IMR-90 (cell line): Measurements from ENCODE around the gene ADRA1B. TPM values are rescaled to one million over a fixed set of nuclear protein-coding genes. Genes with fewer than 3 reads are reported as not detected.

ENCODE experiments used
- ATAC-seq: fragments of 200-7000 bp; cut with Tn5 transposase; 2 replicates; pipeline ENCODE4 v1.9.1; 2020; ENCODE audit warnings: low read depth, mild to moderate bottlenecking, moderate library complexity
- BruUV-seq: library from RNA; stranded (reverse); fragments of 400-500 nt; replicated peaks from 2 replicates; lab custom pipeline; 2021; lab: Mats Ljungman, UMichigan
- CTCF ChIA-PET: fragments of 300-600 bp; formaldehyde crosslinking; extraction: SDS; loops from one replicate; lab custom pipeline; 2021; ENCODE audit warnings: antibody characterized with exemption; lab: Yijun Ruan, JAX
- POLR2A ChIA-PET: fragments of 300-600 bp; sonication (Branson Sonifier 250); formaldehyde crosslinking; loops from one replicate; lab custom pipeline; 2022; ENCODE audit warnings: antibody characterized with exemption; ENCODE audit not compliant: unreplicated experiment; lab: Charles Lee
- DNase-seq: peaks from one replicate; pipeline ENCODE4 v3.0.0; 2013
- H2AFZ ChIP-seq: replicated peaks from 2 replicates; pipeline ENCODE3; 2013; ENCODE audit warnings: low read length, mild to moderate bottlenecking; ENCODE audit not compliant: poor library complexity
- H2AK5ac ChIP-seq: 2 replicates; pipeline ENCODE4 v1.6.1; 2013; ENCODE audit warnings: low read depth, low read length, inconsistent platforms
- H2AK9ac ChIP-seq: replicated peaks from 2 replicates; pipeline ENCODE3; 2013; ENCODE audit warnings: mild to moderate bottlenecking, low read depth, low read length, moderate library complexity; ENCODE audit not compliant: poor library complexity
- H2BK120ac ChIP-seq: 2 replicates; pipeline ENCODE4 v1.6.1; 2013; ENCODE audit warnings: low read depth, low read length, inconsistent platforms
- H2BK15ac ChIP-seq: 3 replicates; pipeline ENCODE4 v1.6.1; 2013; ENCODE audit warnings: low read depth, low read length, inconsistent platforms
- H2BK20ac ChIP-seq: 2 replicates; pipeline ENCODE4 v1.6.1; 2013; ENCODE audit warnings: low read depth, mild to moderate bottlenecking, inconsistent platforms, low read length, moderate library complexity
- H2BK5ac ChIP-seq: 2 replicates; pipeline ENCODE4 v1.6.1; 2013; ENCODE audit warnings: mild to moderate bottlenecking, low read depth, low read length, inconsistent platforms; ENCODE audit not compliant: poor library complexity, severe bottlenecking
- H3K14ac ChIP-seq: replicated peaks from 2 replicates; pipeline ENCODE4 v1.6.1; 2013; ENCODE audit warnings: low read depth, low read length, inconsistent platforms
- H3K18ac ChIP-seq: 2 replicates; pipeline ENCODE4 v1.6.1; 2013; ENCODE audit warnings: low read depth, low read length, control low read depth
- H3K23ac ChIP-seq: 2 replicates; pipeline ENCODE4 v1.6.1; 2013; ENCODE audit warnings: low read depth, low read length, inconsistent platforms
- H3K27ac ChIP-seq: 2 replicates; pipeline ENCODE4 v1.5.1; 2013; ENCODE audit warnings: mild to moderate bottlenecking, control low read depth, low read length; ENCODE audit not compliant: insufficient read depth
- H3K27me3 ChIP-seq: 2 replicates; pipeline ENCODE4 v1.6.1; 2013; ENCODE audit warnings: low read length; ENCODE audit not compliant: control insufficient read depth, insufficient read depth
- H3K36me3 ChIP-seq: 2 replicates; pipeline ENCODE4 v1.6.1; 2013; ENCODE audit warnings: low read length, mixed read lengths; ENCODE audit not compliant: control insufficient read depth, insufficient read depth
- H3K4ac ChIP-seq: 2 replicates; pipeline ENCODE4 v1.6.1; 2013; ENCODE audit warnings: low read depth, low read length, inconsistent platforms
- H3K4me1 ChIP-seq: 2 replicates; pipeline ENCODE4 v1.6.1; 2013; ENCODE audit warnings: low read length, mixed read lengths; ENCODE audit not compliant: control insufficient read depth, insufficient read depth
- H3K4me2 ChIP-seq: 2 replicates; pipeline ENCODE4 v1.6.1; 2013; ENCODE audit warnings: low read depth, mild to moderate bottlenecking, control low read depth, low read length, moderate library complexity
- H3K4me3 ChIP-seq: 2 replicates; pipeline ENCODE4 v1.5.1; 2013; ENCODE audit warnings: low read depth, mild to moderate bottlenecking, control low read depth, low read length, moderate library complexity; ENCODE audit not compliant: insufficient read depth
- H3K56ac ChIP-seq: 2 replicates; pipeline ENCODE4 v1.6.1; 2013; ENCODE audit warnings: low read length, inconsistent platforms; ENCODE audit not compliant: insufficient read depth; ENCODE audit errors: extremely low read depth
- H3K79me1 ChIP-seq, 2 experiments: 2 replicates each; pipeline ENCODE4 v1.6.1; 2013; ENCODE audit warnings: low read length in 2 of 2, inconsistent platforms in 1 of 2, low read depth in 1 of 2
- H3K9ac ChIP-seq: 2 replicates; pipeline ENCODE4 v1.6.1; 2013; ENCODE audit warnings: low read depth, low read length, control low read depth
- H3K9me1 ChIP-seq: 2 replicates; pipeline ENCODE4 v1.6.1; 2013; ENCODE audit warnings: low read length, inconsistent platforms; ENCODE audit not compliant: insufficient read depth
- H3K9me3 ChIP-seq: 2 replicates; pipeline ENCODE4 v1.6.1; 2013; ENCODE audit warnings: low read length; ENCODE audit not compliant: control insufficient read depth, insufficient read depth
- H4K20me1 ChIP-seq: 2 replicates; pipeline ENCODE4 v1.6.1; 2013; ENCODE audit warnings: low read length, inconsistent platforms; ENCODE audit not compliant: insufficient read depth
- H4K5ac ChIP-seq: 2 replicates; pipeline ENCODE4 v1.6.1; 2013; ENCODE audit warnings: mild to moderate bottlenecking, low read depth, low read length, control low read depth
- H4K8ac ChIP-seq, 2 experiments: 2 replicates each; pipeline ENCODE4 v1.6.1; 2013; ENCODE audit warnings: low read depth in 2 of 2, low read length in 2 of 2, control low read depth in 1 of 2, inconsistent platforms in 1 of 2
- H4K91ac ChIP-seq: 2 replicates; pipeline ENCODE4 v1.6.1; 2013; ENCODE audit warnings: low read depth, low read length, inconsistent platforms; ENCODE audit not compliant: insufficient read depth
- MAZ ChIP-seq: IDR thresholded peaks from 2 replicates; pipeline ENCODE4 v1.6.1; 2012; ENCODE audit warnings: low read depth, mild to moderate bottlenecking, low read length, improper control_type of control experiment, moderate library complexity, borderline replicate concordance
- RAD21 ChIP-seq: IDR thresholded peaks from 2 replicates; pipeline ENCODE4 v1.6.1; 2012; ENCODE audit warnings: low read length, improper control_type of control experiment
- WGBS, 2 experiments: methylation state at CpG; one replicate each; pipeline versions ENCODE4 v1.1.5 to v1.1.7; 2013; ENCODE audit warnings: missing lambda C conversion rate in 2 of 2; ENCODE audit not compliant: insufficient read length in 1 of 2; ENCODE audit errors: extremely low coverage in 2 of 2; 5-methylcytosine and 5-hydroxymethylcytosine counted together
- dilution Hi-C: fragments of 300-500 bp; cut with HindIII; formaldehyde crosslinking; loops from one replicate; pipeline ENCODE4 v1.14.3; 2018; ENCODE audit warnings: low sequenced_read_pairs; ENCODE audit not compliant: unreplicated experiment
- in situ Hi-C: fragments of 300-500 bp; cut with MboI; formaldehyde crosslinking; loops from 3 replicates; pipeline ENCODE4 v1.14.3; 2019; ENCODE audit warnings: low sequenced_read_pairs, inconsistent platforms, mixed read lengths
- intact Hi-C: fragments of 100-400 bp; cut with micrococcal nuclease; formaldehyde crosslinking; loops from 2 replicates; pipeline ENCODE4 v1.10.0; 2022
- polyA plus RNA-seq, 3 experiments: library from polyadenylated mRNA; depleted of rRNA; stranded (reverse); fragments of >200 nt; gene quantifications; 2 replicates each; pipeline ENCODE4 v1.2.3, GENCODE V29; 2012; ENCODE audit warnings: low replicate concordance in 1 of 3
- total RNA-seq: library from RNA; depleted of rRNA; stranded (reverse); fragments of >200 nt; gene quantifications from 2 replicates; pipeline ENCODE4 v1.2.3, GENCODE V29; 2012

The ADRA1B gene
- total and polyA plus RNA-seq, 2 of the 4 experiments (the other 2 are of a cell fraction): 0.18 to 1.5 TPM

DNA sequence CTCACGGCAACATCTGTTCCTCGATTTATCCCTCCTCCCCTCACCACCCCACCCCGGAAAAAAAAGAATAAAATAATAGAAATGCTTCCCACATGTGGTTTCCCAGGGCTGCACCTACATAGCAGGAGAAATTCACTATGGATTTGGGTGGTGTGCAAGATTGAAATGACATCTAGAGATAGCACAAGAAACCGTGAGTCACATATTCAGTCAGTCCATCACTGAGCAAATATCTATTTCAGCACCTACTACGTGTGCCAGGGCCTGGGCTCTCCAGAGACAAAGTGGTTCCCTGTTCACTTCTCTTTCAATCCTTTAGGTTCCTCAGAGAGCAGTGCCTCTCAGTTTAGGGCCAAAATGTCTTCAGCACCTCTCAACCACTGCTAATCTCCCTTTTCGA lies 47.7 kb downstream of the ADRA1B start:
- intact Hi-C loops (loop anchor here (2.0 to 5.0 kb wide), 2 partner anchors 47 to 447 kb away; partner anchors contain the start of gene ADRA1B), dilution Hi-C loops (no loop called here), in situ Hi-C loops (loop anchor here (10.0 to 25.0 kb wide), 2 partner anchors 519 to 802 kb away; no protein-coding TSS in a partner anchor)
- H3K27ac ChIP-seq: no peak overlapping the region
- no peak overlapping the region for H2BK15ac ChIP-seq
- no peaks in the 10 kb centered on the region for H3K9me3 ChIP-seq
- no peak overlapping the region for H2BK20ac ChIP-seq
- H4K8ac ChIP-seq: no peak overlapping the region
- ChIA-PET CTCF (interaction anchor here (0.6 kb wide), 1 partner anchor 29 kb away, joined by 5 read pairs; no protein-coding TSS in a partner anchor), POLR2A (no interaction called here)
- H2AFZ ChIP-seq: no peak overlapping the region
- H3K27me3 ChIP-seq: no peaks in the 10 kb centered on the region
- H3K4me3 ChIP-seq: no peak overlapping the region
- no peak overlapping the region for H3K9ac ChIP-seq
- H3K56ac ChIP-seq: no peak overlapping the region
- TF ChIP-seq MAZ (no peak), RAD21 (no peak)
- DNase-seq (no peak), ATAC-seq (no peak)
- H4K5ac ChIP-seq: no peak overlapping the region
- WGBS, 2 experiments: 94% methylated on average over 2 of the region's 6 CpGs; no CpG with 5 or more reads in 1 of the 2 experiments
- H3K36me3 ChIP-seq: no peaks in the 10 kb centered on the region
- no peaks in the 10 kb centered on the region for H4K20me1 ChIP-seq
- no peak overlapping the region for H2AK9ac ChIP-seq
- no peak overlapping the region for H2BK120ac ChIP-seq
- peaks cover 6% of the 10 kb centered on the region for H3K9me1 ChIP-seq
- no peak overlapping the region; the same call in 1 of the 2 replicates for H2AK5ac ChIP-seq
- H2BK5ac ChIP-seq: no peak overlapping the region
- H3K4me2 ChIP-seq: no peak overlapping the region
- no peak overlapping the region for H3K14ac ChIP-seq
- H3K79me1 ChIP-seq: no peaks in the 10 kb centered on the region
- H3K23ac ChIP-seq: no peak overlapping the region
- no TSS peak for BruUV-seq
- H3K4ac ChIP-seq: no peak overlapping the region; the same call in 1 of the 2 replicates
- H4K91ac ChIP-seq: no peak overlapping the region
- H3K4me1 ChIP-seq: peaks cover 5% of the 10 kb centered on the region
- no peak overlapping the region for H3K18ac ChIP-seq
